A549 (cell line): Measurements from ENCODE around the gene SORCS2.

Experiments used
- EP300 ChIP-seq, 2 experiments: fragments of >200 bp; sonication (Bioruptor Twin); formaldehyde crosslinking; IDR thresholded peaks; 2 replicates in 1 of 2; 3 replicates in 1 of 2; pipeline ENCODE4 v1.6.1; 2016 to 2017
- MAZ ChIP-seq: fragments of 150-350 bp; IDR thresholded peaks from 2 replicates; pipeline ENCODE4 v1.6.1; 2014; ENCODE audit warnings: antibody characterized with exemption, low read depth, low read length, borderline replicate concordance
- PHF8 ChIP-seq: fragments of 200-600 bp; sonication (generic); IDR thresholded peaks from 2 replicates; pipeline ENCODE4 v1.6.1; 2016; ENCODE audit warnings: low read depth, mild to moderate bottlenecking, antibody characterized with exemption, moderate library complexity, borderline replicate concordance
- POLR2A ChIP-seq: IDR thresholded peaks from 2 replicates; pipeline ENCODE4 v1.6.1; 2012; ENCODE audit warnings: mild to moderate bottlenecking, low read length
- TF ChIP-seq, protein P1 (sequence below): fragments of 450-650 bp; IDR thresholded peaks from 2 replicates; pipeline ENCODE4 v1.6.1; 2014; ENCODE audit warnings: antibody characterized with exemption
- TF ChIP-seq, protein P2 (sequence below): fragments of 150-350 bp; IDR thresholded peaks from 2 replicates; pipeline ENCODE4 v1.6.1; 2014; ENCODE audit warnings: low read depth, mild to moderate bottlenecking, low read length
- TF ChIP-seq, protein P3 (sequence below): fragments of >200 bp; sonication (Bioruptor Twin); formaldehyde crosslinking; IDR thresholded peaks from 3 replicates; pipeline ENCODE4 v1.5.1; 2016

DNA sequence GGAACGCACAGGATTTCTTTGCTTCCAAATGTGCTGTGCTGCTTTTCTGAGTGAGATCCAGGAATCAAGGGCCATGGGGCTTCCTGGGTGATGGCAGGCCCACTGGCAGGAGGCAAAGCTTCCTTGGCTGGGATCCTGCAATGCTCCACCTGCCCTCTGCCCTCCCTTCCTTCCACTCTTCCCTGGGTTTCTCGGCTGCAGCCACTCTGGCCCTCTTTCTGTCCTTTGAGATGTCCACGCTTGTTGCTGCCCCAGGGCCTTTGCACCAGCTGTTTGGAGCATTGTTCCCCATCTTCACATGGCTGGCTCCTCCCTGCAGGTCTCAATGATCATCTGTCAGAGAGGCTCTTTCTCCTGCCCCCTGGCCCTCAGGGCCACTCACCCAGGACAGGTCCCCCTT is 163.5 kb downstream of the SORCS2 start:
- TF ChIP-seq, protein P1, sequence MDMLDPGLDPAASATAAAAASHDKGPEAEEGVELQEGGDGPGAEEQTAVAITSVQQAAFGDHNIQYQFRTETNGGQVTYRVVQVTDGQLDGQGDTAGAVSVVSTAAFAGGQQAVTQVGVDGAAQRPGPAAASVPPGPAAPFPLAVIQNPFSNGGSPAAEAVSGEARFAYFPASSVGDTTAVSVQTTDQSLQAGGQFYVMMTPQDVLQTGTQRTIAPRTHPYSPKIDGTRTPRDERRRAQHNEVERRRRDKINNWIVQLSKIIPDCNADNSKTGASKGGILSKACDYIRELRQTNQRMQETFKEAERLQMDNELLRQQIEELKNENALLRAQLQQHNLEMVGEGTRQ: no peak
- TF ChIP-seq MAZ: no peak
- TF ChIP-seq, protein P2, sequence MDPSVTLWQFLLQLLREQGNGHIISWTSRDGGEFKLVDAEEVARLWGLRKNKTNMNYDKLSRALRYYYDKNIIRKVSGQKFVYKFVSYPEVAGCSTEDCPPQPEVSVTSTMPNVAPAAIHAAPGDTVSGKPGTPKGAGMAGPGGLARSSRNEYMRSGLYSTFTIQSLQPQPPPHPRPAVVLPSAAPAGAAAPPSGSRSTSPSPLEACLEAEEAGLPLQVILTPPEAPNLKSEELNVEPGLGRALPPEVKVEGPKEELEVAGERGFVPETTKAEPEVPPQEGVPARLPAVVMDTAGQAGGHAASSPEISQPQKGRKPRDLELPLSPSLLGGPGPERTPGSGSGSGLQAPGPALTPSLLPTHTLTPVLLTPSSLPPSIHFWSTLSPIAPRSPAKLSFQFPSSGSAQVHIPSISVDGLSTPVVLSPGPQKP: no peak
- TF ChIP-seq, protein P3, sequence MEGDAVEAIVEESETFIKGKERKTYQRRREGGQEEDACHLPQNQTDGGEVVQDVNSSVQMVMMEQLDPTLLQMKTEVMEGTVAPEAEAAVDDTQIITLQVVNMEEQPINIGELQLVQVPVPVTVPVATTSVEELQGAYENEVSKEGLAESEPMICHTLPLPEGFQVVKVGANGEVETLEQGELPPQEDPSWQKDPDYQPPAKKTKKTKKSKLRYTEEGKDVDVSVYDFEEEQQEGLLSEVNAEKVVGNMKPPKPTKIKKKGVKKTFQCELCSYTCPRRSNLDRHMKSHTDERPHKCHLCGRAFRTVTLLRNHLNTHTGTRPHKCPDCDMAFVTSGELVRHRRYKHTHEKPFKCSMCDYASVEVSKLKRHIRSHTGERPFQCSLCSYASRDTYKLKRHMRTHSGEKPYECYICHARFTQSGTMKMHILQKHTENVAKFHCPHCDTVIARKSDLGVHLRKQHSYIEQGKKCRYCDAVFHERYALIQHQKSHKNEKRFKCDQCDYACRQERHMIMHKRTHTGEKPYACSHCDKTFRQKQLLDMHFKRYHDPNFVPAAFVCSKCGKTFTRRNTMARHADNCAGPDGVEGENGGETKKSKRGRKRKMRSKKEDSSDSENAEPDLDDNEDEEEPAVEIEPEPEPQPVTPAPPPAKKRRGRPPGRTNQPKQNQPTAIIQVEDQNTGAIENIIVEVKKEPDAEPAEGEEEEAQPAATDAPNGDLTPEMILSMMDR: no peak
- no peak for TF ChIP-seq PHF8
- no peak for TF ChIP-seq EP300 (IDR thresholded peaks at IDR 0.05)
- no peak for TF ChIP-seq POLR2A
